ENCODE results near the gene DST.

The DST gene

GRCh38 chr6:56620229-56620868 lies 22.3 kb downstream of the DST start:
- DNase-seq, result no peak

GRCh38 chr6:56618050-56618449 lies 24.6 kb downstream of the DST start:
- DNase-seq, result peak; percentile 31

- peak; percentile 92 for DNase-seq
Measured at GRCh38 chr6:56616967-56617366, 25.7 kb downstream of the DST start.

- no peak for DNase-seq
Measured at GRCh38 chr6:56613247-56613851, 29.3 kb downstream of the DST start.

- DNase-seq, result no peak
Measured at GRCh38 chr6:56608332-56608731, 34.4 kb downstream of the DST start.

- DNase-seq, result no peak
Measured at GRCh38 chr6:56607111-56607752, 35.5 kb downstream of the DST start.

- DNase-seq, result no peak
Measured at GRCh38 chr6:56605435-56605834, 37.3 kb downstream of the DST start.

GRCh38 chr6:56604186-56604585 lies 38.5 kb downstream of the DST start:
- no peak for DNase-seq

GRCh38 chr6:56601390-56601789 lies 41.3 kb downstream of the DST start:
- DNase-seq, result no peak

GRCh38 chr6:56595490-56596122 lies 47.1 kb downstream of the DST start:
- peak; percentile 92 for DNase-seq

GRCh38 chr6:56594699-56595098 lies 48.0 kb downstream of the DST start:
- DNase-seq, result no peak

- no peak for DNase-seq
Measured at GRCh38 chr6:56593801-56594318, 48.8 kb downstream of the DST start.

GRCh38 chr6:56582236-56582635 lies 60.5 kb downstream of the DST start:
- DNase-seq, result no peak

- DNase-seq, result peak; percentile 21
Measured at GRCh38 chr6:56581296-56581925, 61.3 kb downstream of the DST start.

- DNase-seq, result no peak
Measured at GRCh38 chr6:56580271-56580670, 62.4 kb downstream of the DST start.

- DNase-seq, result no peak
Measured at GRCh38 chr6:56579155-56579851, 63.4 kb downstream of the DST start.

GRCh38 chr6:56575736-56576135 lies 67.0 kb downstream of the DST start:
- peak; percentile 100 for DNase-seq

- peak; percentile 41 for DNase-seq
Measured at GRCh38 chr6:56574292-56574691, 68.4 kb downstream of the DST start.

GRCh38 chr6:56573624-56574023 lies 69.1 kb downstream of the DST start:
- peak; percentile 68 for DNase-seq

GRCh38 chr6:56572788-56573471 lies 69.8 kb downstream of the DST start:
- peak; percentile 100 for DNase-seq

- DNase-seq, result no peak
Measured at GRCh38 chr6:56571605-56572004, 71.1 kb downstream of the DST start.
